Measurements from ENCODE around the gene SIGMAR1.

GRCh38 chr9:34647651-34648050 lies 10.1 kb upstream of the SIGMAR1 start:
- TF ChIP-seq, protein P1, sequence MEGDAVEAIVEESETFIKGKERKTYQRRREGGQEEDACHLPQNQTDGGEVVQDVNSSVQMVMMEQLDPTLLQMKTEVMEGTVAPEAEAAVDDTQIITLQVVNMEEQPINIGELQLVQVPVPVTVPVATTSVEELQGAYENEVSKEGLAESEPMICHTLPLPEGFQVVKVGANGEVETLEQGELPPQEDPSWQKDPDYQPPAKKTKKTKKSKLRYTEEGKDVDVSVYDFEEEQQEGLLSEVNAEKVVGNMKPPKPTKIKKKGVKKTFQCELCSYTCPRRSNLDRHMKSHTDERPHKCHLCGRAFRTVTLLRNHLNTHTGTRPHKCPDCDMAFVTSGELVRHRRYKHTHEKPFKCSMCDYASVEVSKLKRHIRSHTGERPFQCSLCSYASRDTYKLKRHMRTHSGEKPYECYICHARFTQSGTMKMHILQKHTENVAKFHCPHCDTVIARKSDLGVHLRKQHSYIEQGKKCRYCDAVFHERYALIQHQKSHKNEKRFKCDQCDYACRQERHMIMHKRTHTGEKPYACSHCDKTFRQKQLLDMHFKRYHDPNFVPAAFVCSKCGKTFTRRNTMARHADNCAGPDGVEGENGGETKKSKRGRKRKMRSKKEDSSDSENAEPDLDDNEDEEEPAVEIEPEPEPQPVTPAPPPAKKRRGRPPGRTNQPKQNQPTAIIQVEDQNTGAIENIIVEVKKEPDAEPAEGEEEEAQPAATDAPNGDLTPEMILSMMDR (IDR thresholded peaks at IDR 0.05 in 4 of 5, conservative IDR thresholded peaks at IDR 0.05 in 1 of 5), result no peak
- TF ChIP-seq POLR2A (IDR thresholded peaks at IDR 0.05), result no peak

Measured in gastrocnemius medialis (tissue), 4 donors.